ENCODE data around the gene HES3.

Gene HES3

GRCh38 chr1:6279613-6280383, 35.8 kb downstream of the HES3 start:
- TF ChIP-seq CTCF (conservative IDR thresholded peaks at IDR 0.05) = no peak
- TF ChIP-seq ZFX (IDR thresholded peaks at IDR 0.05) = no peak
- no peak overlapping the region for H3K27ac ChIP-seq

- no peak for TF ChIP-seq CTCF (conservative IDR thresholded peaks at IDR 0.05)
- TF ChIP-seq ZFX (IDR thresholded peaks at IDR 0.05) = no peak
- no peak overlapping the region for H3K27ac ChIP-seq
Measured at GRCh38 chr1:6280761-6281451, 36.9 kb downstream of the HES3 start.

- TF ChIP-seq ZFX (IDR thresholded peaks at IDR 0.05) (no peak), CTCF (conservative IDR thresholded peaks at IDR 0.05) (no peak)
- no peak overlapping the region for H3K27ac ChIP-seq
Measured at GRCh38 chr1:6281511-6282402, 37.8 kb downstream of the HES3 start.

- no peak overlapping the region for H3K27ac ChIP-seq
- no peak for TF ChIP-seq CTCF (conservative IDR thresholded peaks at IDR 0.05)
- no peak for TF ChIP-seq ZFX (IDR thresholded peaks at IDR 0.05)
Measured at GRCh38 chr1:6282577-6283270, 38.7 kb downstream of the HES3 start.

- no peak overlapping the region for H3K27ac ChIP-seq
- TF ChIP-seq CTCF (conservative IDR thresholded peaks at IDR 0.05) (no peak), ZFX (IDR thresholded peaks at IDR 0.05) (no peak)
Measured at GRCh38 chr1:6285336-6285735, 41.4 kb downstream of the HES3 start.

GRCh38 chr1:6286266-6286665, 42.3 kb downstream of the HES3 start:
- no peak overlapping the region for H3K27ac ChIP-seq
- TF ChIP-seq ZFX (IDR thresholded peaks at IDR 0.05) (no peak), CTCF (conservative IDR thresholded peaks at IDR 0.05) (no peak)

All from C4-2B (cell line).